Activated CD4-positive, alpha-beta T cell treated with anti-CD3 and anti-CD28 coated beads, Interleukin-2, amount 50 U/mL, for 16 hours (primary cell): ENCODE results near the gene ATG7.
A peak's percentile ranks its signal among the peaks of the same experiment; 100 is the strongest.
"Not testable (repeated sequence)": the region's sequence is repeated elsewhere in the genome, so short reads cannot be mapped to it uniquely, and the experiment has no call there.

Experiments used
- DNase-seq: peaks from one replicate; pipeline ENCODE4 v3.0.0-alpha.2; 2020

Gene ATG7

GRCh38 chr3:11254876-11255275 is 17.3 kb upstream of the ATG7 start:
- DNase-seq: no peak

DNA sequence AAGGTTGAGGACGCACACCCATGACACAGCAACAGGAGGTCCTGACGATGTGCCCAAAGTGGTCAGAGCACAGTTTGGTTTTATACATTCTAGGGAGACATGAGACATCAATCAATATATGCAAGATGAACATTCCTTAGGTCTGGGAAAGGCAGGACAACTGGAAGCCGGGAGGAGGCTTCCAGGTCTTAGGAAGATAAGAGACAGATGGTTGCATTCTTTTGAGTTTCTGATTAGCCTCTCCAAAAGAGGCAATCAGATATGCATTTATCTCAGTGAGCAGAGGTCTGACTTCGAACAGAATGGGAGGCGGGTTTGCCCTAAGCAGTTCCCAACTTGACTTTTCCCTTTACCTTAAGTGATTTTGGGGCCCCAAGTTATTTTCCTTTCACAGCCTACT is 16.7 kb upstream of the ATG7 start:
- not testable (repeated sequence) for DNase-seq

DNA sequence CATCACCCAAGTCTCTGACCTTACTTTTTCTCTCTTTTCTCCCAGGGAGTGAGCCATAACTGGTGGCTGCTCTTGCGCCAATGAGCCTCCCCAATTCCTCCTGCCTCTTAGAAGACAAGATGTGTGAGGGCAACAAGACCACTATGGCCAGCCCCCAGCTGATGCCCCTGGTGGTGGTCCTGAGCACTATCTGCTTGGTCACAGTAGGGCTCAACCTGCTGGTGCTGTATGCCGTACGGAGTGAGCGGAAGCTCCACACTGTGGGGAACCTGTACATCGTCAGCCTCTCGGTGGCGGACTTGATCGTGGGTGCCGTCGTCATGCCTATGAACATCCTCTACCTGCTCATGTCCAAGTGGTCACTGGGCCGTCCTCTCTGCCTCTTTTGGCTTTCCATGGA is 13.2 kb upstream of the ATG7 start:
- no peak for DNase-seq

- no peak for DNase-seq
These were observed 11.7 kb upstream of the ATG7 start for GRCh38 chr3:11260460-11260859.

GRCh38 chr3:11269007-11269406 is 3.2 kb upstream of the ATG7 start:
- DNase-seq: no peak

GRCh38 chr3:11272906-11273574 is 843 bp downstream of the ATG7 start:
- DNase-seq: peak; percentile 21

- no peak for DNase-seq
These were observed 1.7 kb downstream of the ATG7 start for GRCh38 chr3:11273891-11274291.

DNA sequence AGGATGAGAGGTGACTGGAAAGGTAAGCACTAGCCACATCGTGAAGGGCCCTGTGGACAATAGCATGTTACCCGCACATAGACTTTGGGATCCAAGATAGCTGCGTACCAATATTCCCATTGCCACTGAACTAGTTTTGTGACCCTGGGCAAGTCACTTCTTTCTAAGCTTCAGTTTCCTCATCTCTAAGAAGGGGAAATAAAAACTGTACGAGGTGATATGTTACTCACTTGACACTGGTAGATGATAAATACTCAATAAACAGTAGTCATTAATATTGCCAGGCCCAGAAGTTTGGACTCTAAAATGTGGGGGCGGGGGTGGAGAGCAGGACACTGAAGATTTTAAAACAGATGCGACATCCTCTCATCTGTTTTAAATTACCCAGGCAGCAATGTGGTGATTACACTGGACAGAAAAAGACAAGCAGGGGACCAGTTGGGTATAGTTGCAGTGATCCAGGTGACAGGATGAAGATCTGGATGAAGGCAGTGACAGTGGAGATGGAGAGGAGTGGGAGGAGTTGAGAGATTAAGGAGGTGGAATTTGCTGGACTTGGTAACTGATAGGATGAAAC is 2.5 kb downstream of the ATG7 start:
- no peak for DNase-seq

DNA sequence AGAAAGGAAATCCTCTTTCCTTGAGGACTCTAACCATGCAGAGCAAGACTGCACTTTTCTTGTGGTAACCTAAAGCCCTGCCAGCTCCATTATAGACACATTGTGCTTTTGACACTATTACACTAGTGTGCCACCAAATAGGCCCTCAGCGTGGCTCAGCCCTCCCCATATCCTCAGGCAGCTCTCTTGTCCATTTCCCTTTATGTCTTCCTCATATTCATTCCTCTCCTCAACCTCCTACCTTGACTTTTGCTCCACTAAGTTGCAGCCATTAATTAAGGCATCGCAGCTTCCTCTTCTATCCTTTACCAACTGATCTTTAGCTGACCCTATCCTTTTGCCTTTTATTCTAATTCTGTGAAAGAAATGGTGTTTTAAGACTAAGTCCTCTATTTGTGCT is 3.7 kb downstream of the ATG7 start:
- DNase-seq: no peak

- no peak for DNase-seq
These were observed 4.7 kb downstream of the ATG7 start for GRCh38 chr3:11276901-11277300.

DNA sequence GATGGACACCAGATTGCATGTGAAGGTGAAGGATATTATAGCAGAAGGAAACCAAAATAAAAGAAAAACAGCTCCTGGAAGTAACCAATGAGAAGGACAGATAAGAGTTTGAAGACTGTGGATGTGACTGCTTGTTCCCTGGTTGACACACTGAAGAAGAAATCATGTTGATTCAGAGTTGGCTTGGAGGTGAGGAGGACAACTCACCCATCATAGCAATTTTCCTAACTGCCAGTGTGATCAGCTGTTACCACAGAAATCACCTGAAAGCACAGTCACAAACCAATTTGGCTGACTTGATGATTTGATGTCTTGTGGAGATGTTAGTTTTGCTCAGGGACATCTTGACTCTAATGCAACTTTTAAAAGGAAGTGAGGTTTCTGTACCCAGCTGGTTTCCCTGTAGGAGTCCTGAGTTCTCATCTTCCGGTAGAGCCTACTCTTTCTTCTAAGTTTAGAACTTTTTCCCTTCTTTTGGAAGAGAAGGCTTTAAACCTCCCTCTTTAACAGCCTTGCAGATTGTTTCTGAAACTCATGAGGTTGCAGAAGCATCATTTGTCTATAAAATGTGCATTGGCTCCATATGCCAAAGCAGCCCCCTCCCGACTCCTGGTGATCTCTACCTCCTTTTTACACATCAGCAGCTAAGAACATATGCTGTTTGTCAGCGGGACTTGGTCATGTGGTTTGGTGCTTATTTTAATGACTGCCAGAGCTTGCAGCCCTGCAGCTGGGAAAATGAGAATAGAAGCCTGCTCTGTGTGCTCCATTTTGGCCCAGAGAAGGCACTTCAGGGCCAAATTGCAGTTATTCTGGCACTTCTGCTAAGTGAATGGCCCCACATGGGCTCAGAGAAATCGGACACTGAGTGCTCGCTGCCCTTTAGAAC is 10.3 kb downstream of the ATG7 start:
- DNase-seq: peak; percentile 28

DNA sequence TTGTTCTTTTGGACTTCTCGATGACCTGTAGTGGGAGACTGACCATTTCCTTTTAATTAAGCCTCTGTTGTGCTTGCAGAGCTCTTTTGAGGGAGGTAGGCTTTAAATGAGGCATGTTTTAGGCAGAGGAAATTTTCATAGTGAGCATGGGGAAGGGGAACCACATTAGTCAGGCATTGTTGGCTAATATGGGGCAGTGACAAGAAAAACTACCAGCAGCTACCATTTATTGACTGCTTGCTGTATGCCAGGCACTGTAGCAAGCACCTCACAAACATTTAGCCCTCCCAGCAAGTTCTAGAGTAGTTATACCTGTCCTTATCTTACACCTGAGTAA is 10.9 kb downstream of the ATG7 start:
- no peak for DNase-seq

GRCh38 chr3:11284011-11284410 is 11.8 kb downstream of the ATG7 start:
- no peak for DNase-seq

DNA sequence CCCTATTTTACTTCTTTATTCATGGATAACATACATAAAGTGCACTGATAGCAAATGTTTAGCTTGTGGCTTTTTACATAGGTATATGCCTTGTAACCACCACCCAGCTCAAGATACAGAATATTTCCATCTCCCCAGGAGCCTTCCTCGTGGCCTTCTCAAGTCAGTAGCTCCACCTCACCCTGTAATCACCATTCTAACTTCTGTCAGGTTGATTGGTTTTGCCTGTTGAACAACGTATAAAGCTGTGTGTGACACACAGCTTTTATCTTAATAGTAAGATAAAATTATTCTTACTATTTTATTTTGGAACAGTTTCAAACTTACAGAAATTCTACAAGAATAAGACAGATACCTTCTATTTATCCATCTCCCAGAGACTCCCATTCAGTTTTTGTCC is 13.3 kb downstream of the ATG7 start:
- DNase-seq: no peak

DNA sequence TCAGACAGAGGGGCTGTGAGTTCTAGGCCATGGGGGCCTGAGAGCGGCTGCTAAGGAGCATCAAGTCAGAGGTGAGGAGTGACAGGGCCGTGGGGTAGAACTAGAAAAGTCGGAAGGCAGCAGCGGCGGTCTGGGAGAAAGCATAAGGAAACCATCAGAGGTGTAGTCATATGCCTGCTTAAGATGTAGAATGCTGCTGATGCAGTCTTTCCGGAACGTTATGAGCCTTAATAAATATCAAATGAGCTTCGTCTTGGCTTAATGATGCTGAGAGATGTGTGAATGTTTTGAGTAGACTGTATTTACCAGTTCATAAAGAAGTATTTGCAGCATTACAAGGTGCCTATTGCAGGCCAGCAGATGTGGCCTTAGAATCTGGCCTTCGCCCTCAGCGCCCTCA is 15.2 kb downstream of the ATG7 start:
- DNase-seq: no peak

GRCh38 chr3:11288021-11288491 is 15.9 kb downstream of the ATG7 start:
- no peak for DNase-seq

DNA sequence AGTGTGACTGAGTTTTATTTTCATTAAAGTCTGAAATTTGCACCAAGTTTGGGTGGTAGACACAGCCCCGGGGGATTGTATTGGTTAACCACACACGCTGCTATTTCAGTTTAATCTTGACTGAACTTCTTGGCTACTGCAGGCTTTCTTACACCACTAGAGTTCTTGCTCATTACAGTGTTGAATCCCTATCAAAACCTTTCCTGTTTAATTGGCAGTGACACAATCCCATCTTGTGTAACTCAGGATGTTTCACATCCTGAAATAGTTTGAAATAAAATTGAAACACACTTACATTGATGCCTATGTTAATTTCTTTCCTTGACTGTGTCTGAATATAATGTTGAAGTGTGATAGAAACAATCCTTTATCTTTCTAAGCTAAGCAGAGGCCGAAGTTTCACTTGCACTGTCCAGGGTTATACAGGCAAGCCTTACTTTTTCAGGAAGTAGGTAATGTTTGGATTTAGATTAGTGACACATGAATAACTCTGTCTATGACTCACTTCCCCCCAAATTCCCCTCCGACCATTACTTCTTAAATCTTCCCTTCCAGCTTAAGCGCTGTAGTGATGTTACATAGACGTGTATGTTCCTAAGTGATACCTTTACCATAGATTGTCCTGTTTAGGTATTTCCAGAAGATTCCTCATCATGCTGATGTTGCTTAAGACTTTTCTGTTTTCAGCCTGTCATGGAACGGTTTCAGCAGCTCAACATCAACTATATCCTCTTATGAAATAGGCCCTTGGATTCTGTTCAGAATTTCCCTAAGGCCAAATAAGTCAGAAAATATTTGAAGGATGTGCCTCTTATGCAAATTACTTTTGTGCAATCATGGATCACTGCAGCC is 16.8 kb downstream of the ATG7 start:
- peak; percentile 54 for DNase-seq

DNA sequence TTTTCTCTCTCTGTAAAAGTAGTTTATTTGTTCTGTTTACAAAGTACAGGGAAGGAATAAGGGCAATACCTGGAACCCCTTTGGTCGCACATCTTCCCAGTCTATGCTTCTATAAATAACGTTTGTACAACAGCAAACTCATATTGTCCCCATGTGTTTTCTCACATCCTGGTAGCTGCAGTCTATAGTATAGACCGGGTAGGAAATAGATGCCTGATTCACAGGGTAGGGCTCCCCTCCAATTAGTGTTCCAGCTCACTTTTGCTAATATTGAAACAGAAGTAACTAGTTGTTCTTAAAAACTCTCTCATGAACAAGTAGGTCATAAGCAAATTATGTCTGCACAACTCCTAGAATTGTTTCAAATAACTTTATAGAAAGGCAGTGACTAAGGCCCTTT is 17.7 kb downstream of the ATG7 start:
- DNase-seq: peak; percentile 57

- DNase-seq: peak; percentile 73
These were observed 18.8 kb downstream of the ATG7 start for GRCh38 chr3:11290743-11291680.

DNA sequence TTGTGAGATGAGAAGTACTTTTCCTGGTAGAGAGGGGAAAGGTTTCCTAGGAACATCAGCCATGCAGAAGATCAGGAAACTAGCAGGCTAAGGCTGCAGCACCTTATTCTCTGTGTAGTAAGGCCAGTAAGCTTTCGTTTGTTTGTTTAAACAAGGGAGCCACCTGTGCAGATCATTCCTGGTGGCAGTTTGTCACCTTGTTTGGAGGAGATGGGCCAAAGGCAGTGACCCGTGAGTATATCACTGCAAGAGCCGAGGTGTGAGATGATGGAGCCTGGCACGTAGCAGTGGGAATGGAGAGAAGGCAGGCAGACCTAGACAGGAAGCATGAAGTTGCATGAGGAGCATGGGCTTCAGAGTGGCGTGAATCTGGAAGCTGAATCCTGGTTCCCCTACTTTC is 19.6 kb downstream of the ATG7 start:
- DNase-seq: no peak

- DNase-seq: no peak
These were observed 24.9 kb downstream of the ATG7 start for GRCh38 chr3:11297126-11297525.

DNA sequence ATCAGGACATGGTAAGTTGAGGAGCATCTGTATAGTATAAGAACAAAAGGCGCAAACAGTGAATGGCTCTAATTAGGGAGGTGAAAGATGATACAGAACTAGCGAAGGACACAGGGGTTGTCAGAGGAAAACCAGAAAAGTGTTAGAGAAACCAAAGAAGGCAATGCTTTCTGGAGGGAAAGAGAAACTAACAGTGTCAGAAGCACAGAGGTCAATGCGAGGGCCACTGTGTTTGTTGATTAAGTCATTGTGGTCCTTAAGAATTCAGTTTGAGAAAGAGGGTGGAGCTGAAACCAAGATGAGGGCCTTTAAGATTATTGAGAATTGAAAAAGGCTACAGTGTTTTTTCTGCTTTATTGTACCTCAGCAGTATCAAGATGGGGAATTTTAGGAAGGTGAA is 28.8 kb downstream of the ATG7 start:
- peak; percentile 29 for DNase-seq
